ENCODE data around the gene TMEM209. TPM values are rescaled to one million over a fixed set of nuclear protein-coding genes. Genes with fewer than 3 reads are reported as not detected.

TMEM209 gene
- polyA plus RNA-seq, 1 donor (not counting 4 experiments of a cell fraction or from before 2014, with no cell fraction given), result 20.0 TPM

GRCh38 chr7:130196476-130196875, 8.7 kb downstream of the TMEM209 start:
- H3K9me1 ChIP-seq (ENCODE audit: control insufficient read depth, extremely low read depth, insufficient read depth, low read length), result no peaks in the 10 kb centered on the region
- no peaks in the 10 kb centered on the region for H3K79me2 ChIP-seq (ENCODE audit: control insufficient read depth, insufficient read depth, low read length)
- DNase-seq (ENCODE audit: low read depth, low spot score) (no peak), FAIRE-seq (no peak)
- no peaks in the 10 kb centered on the region for H3K4me1 ChIP-seq (ENCODE audit: control insufficient read depth, extremely low read depth, insufficient read depth, low read length)
- no peaks in the 10 kb centered on the region for H3K9me3 ChIP-seq (ENCODE audit: control insufficient read depth, low read depth, low read length)
- TF ChIP-seq EZH2 (IDR thresholded peaks at IDR 0.05; ENCODE audit: low read length) (no peak), CTCF (optimal IDR thresholded peaks at IDR 0.05 in 1 of 3, IDR thresholded peaks at IDR 0.05 in 1 of 3, conservative IDR thresholded peaks at IDR 0.05 in 1 of 3; ENCODE audit: extremely low read depth in 1 of 3, insufficient read depth in 2 of 3, low read length in 3 of 3) (no peak)
- no peak overlapping the region for H3K9ac ChIP-seq (ENCODE audit: control insufficient read depth, extremely low read depth, insufficient read depth, low read length)
- H2AFZ ChIP-seq (ENCODE audit: control insufficient read depth, low read length), result no peak overlapping the region
- no peaks in the 10 kb centered on the region for H4K20me1 ChIP-seq (ENCODE audit: control insufficient read depth, extremely low read depth, insufficient read depth, low read length)
- dilution Hi-C loops (cut with MboI; ENCODE audit: extremely low pct_ligation_motif_present, low sequenced_read_pairs), result no loop called here
- H3K27me3 ChIP-seq (ENCODE audit: control insufficient read depth, extremely low read depth, insufficient read depth, low read length), result no peaks in the 10 kb centered on the region
- no peak overlapping the region for H3K4me2 ChIP-seq (ENCODE audit: control insufficient read depth, extremely low read depth, insufficient read depth, low read depth, low read length)
- H3K4me3 ChIP-seq (ENCODE audit: control insufficient read depth in 2 of 3, extremely low read depth in 1 of 3, insufficient read depth in 2 of 3, low read depth in 1 of 3, low read length in 3 of 3), result no peak overlapping the region
- H3K27ac ChIP-seq (ENCODE audit: control insufficient read depth, insufficient read depth, low read length), result no peak overlapping the region
- H3K36me3 ChIP-seq (ENCODE audit: control insufficient read depth in 2 of 2, extremely low read depth in 1 of 2, insufficient read depth in 2 of 2, low read length in 2 of 2), result peaks cover 2 to 14% of the 10 kb centered on the region in 2 experiments

GRCh38 chr7:130195396-130195795, 9.8 kb downstream of the TMEM209 start:
- H3K4me3 ChIP-seq (ENCODE audit: control insufficient read depth in 2 of 3, extremely low read depth in 1 of 3, insufficient read depth in 2 of 3, low read depth in 1 of 3, low read length in 3 of 3), result no peak overlapping the region
- no peak overlapping the region for H3K9ac ChIP-seq (ENCODE audit: control insufficient read depth, extremely low read depth, insufficient read depth, low read length)
- TF ChIP-seq CTCF (optimal IDR thresholded peaks at IDR 0.05 in 1 of 3, IDR thresholded peaks at IDR 0.05 in 1 of 3, conservative IDR thresholded peaks at IDR 0.05 in 1 of 3; ENCODE audit: extremely low read depth in 1 of 3, insufficient read depth in 2 of 3, low read length in 3 of 3), result no peak
- no peak for TF ChIP-seq EZH2 (IDR thresholded peaks at IDR 0.05; ENCODE audit: low read length)
- no peaks in the 10 kb centered on the region for H3K9me3 ChIP-seq (ENCODE audit: control insufficient read depth, low read depth, low read length)
- H3K36me3 ChIP-seq (ENCODE audit: control insufficient read depth in 2 of 2, extremely low read depth in 1 of 2, insufficient read depth in 2 of 2, low read length in 2 of 2), result peaks cover 0 to 14% of the 10 kb centered on the region in 2 experiments
- H3K27ac ChIP-seq (ENCODE audit: control insufficient read depth, insufficient read depth, low read length), result no peak overlapping the region
- no peak overlapping the region for H2AFZ ChIP-seq (ENCODE audit: control insufficient read depth, low read length)
- H3K9me1 ChIP-seq (ENCODE audit: control insufficient read depth, extremely low read depth, insufficient read depth, low read length), result no peaks in the 10 kb centered on the region
- H3K4me2 ChIP-seq (ENCODE audit: control insufficient read depth, extremely low read depth, insufficient read depth, low read depth, low read length), result no peak overlapping the region
- H3K27me3 ChIP-seq (ENCODE audit: control insufficient read depth, extremely low read depth, insufficient read depth, low read length), result no peaks in the 10 kb centered on the region
- H4K20me1 ChIP-seq (ENCODE audit: control insufficient read depth, extremely low read depth, insufficient read depth, low read length), result no peaks in the 10 kb centered on the region
- dilution Hi-C loops (cut with MboI; ENCODE audit: extremely low pct_ligation_motif_present, low sequenced_read_pairs), result no loop called here
- no peaks in the 10 kb centered on the region for H3K79me2 ChIP-seq (ENCODE audit: control insufficient read depth, insufficient read depth, low read length)
- DNase-seq (ENCODE audit: low read depth, low spot score) (no peak), FAIRE-seq (no peak)
- no peaks in the 10 kb centered on the region for H3K4me1 ChIP-seq (ENCODE audit: control insufficient read depth, extremely low read depth, insufficient read depth, low read length)

Data from keratinocyte (primary cell).